Mucosa of rectum (tissue), 2 donors: ENCODE measurements around the gene EFNA5.

ENCODE experiments used
- H3K27ac ChIP-seq, 2 donors: one replicate each; pipeline ENCODE4 v1.7.0; 2013; ENCODE audit warnings: inconsistent platforms in 2 of 2, low read depth in 2 of 2, low read length in 2 of 2
- H3K27me3 ChIP-seq, 2 donors: one replicate each; pipeline ENCODE4 v1.7.0; 2013; ENCODE audit warnings: low read length in 2 of 2; ENCODE audit not compliant: control insufficient read depth in 2 of 2, insufficient read depth in 2 of 2
- H3K36me3 ChIP-seq, 2 donors: one replicate each; pipeline ENCODE4 v1.7.0; 2013; ENCODE audit warnings: low read length in 2 of 2; ENCODE audit not compliant: control insufficient read depth in 2 of 2, insufficient read depth in 2 of 2
- H3K4me1 ChIP-seq, 2 donors: one replicate each; pipeline ENCODE4 v1.7.0; 2013; ENCODE audit warnings: low read length in 2 of 2, mild to moderate bottlenecking in 1 of 2; ENCODE audit not compliant: control insufficient read depth in 2 of 2, insufficient read depth in 2 of 2
- H3K4me3 ChIP-seq, 2 donors: one replicate each; pipeline ENCODE4 v1.7.0; 2013; ENCODE audit warnings: low read length in 2 of 2
- H3K9ac ChIP-seq, 2 donors: one replicate each; pipeline ENCODE4 v1.7.0; 2013; ENCODE audit warnings: low read length in 2 of 2, low read depth in 1 of 2, mild to moderate bottlenecking in 1 of 2
- H3K9me3 ChIP-seq, 2 donors: one replicate each; pipeline ENCODE4 v1.7.0; 2013; ENCODE audit warnings: low read length in 2 of 2; ENCODE audit not compliant: control insufficient read depth in 2 of 2
- donor health status: healthy.
- donor health status: Normal muscosa, but diverticular disease.

EFNA5 gene

DNA sequence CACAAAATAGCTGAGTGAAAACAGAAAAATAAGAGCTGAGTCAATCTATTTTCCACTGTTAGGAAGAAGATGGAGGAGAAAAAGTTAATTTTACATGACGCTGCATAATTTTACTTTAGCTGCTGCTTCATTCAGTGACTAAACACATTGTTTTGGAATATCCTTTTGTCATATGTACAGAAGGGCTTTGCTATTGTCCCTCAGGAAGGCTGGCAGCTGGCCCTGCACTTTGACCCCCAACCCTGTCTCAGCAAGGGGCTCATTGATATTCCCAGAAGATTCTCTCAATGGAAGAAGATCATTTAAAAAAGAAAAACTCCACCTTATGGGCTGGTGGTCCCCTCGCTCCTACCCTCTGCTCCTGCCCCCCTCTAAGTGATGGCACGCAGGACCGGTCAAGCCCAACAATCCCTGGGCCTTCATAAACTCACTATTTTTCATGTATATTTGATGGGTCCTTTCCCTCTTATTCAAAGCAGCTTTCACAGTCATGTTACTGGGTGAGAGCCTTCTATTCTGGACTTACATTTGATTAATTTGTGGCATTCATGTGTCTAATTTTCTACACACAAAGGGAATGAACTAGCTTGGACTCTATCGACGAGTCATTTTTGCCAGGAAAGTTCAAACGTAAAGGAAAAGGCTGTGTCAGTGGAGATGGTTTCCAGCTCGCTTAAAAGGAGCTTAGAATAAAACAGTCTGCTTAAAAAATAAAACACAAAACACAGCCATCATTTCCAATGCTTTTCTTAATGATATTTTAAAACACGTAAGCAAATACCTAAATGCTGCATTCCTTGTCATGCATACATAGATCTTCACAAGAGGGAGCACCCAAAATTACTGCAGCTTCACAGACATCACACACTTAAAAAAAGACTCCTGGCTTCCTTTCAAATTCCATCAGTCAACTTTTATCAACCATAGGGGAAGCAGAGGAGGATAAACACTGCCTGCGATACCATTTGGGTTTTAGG, 104.7 kb downstream of the EFNA5 start:
- Histone ChIP-seq H3K4me3 (no peak overlapping the region), H3K9me3 (no peaks in the 10 kb centered on the region), H3K9ac (no peak overlapping the region), H3K4me1 (peaks cover 4 to 5% of the 10 kb centered on the region in 2 donors), H3K36me3 (no peaks in the 10 kb centered on the region), H3K27me3 (no peaks in the 10 kb centered on the region), H3K27ac (no peak overlapping the region)

- no peak overlapping the region for H3K27ac ChIP-seq
- no peak overlapping the region for H3K9ac ChIP-seq
- H3K27me3 ChIP-seq: no peaks in the 10 kb centered on the region
- H3K4me3 ChIP-seq: no peak overlapping the region
- H3K4me1 ChIP-seq: no peaks in the 10 kb centered on the region
- H3K9me3 ChIP-seq: no peaks in the 10 kb centered on the region
- no peaks in the 10 kb centered on the region for H3K36me3 ChIP-seq
Measured at GRCh38 chr5:107564931-107565372, 105.8 kb downstream of the EFNA5 start.

- no peaks in the 10 kb centered on the region for H3K4me1 ChIP-seq
- H3K9me3 ChIP-seq: no peaks in the 10 kb centered on the region
- H3K36me3 ChIP-seq: no peaks in the 10 kb centered on the region
- no peak overlapping the region for H3K9ac ChIP-seq
- no peak overlapping the region for H3K4me3 ChIP-seq
- H3K27me3 ChIP-seq: no peaks in the 10 kb centered on the region
- H3K27ac ChIP-seq: no peak overlapping the region
Measured at GRCh38 chr5:107563959-107564544, 106.7 kb downstream of the EFNA5 start.

- H3K9me3 ChIP-seq: no peaks in the 10 kb centered on the region
- H3K4me1 ChIP-seq: no peaks in the 10 kb centered on the region
- no peak overlapping the region for H3K27ac ChIP-seq
- H3K4me3 ChIP-seq: no peak overlapping the region
- H3K36me3 ChIP-seq: no peaks in the 10 kb centered on the region
- no peak overlapping the region for H3K9ac ChIP-seq
- no peaks in the 10 kb centered on the region for H3K27me3 ChIP-seq
Measured at GRCh38 chr5:107560377-107560776, 110.4 kb downstream of the EFNA5 start.

GRCh38 chr5:107558823-107559375, 111.8 kb downstream of the EFNA5 start:
- Histone ChIP-seq H3K36me3 (no peaks in the 10 kb centered on the region), H3K27me3 (no peaks in the 10 kb centered on the region), H3K4me3 (no peak overlapping the region), H3K4me1 (no peaks in the 10 kb centered on the region), H3K9me3 (no peaks in the 10 kb centered on the region), H3K9ac (no peak overlapping the region), H3K27ac (no peak overlapping the region)

DNA sequence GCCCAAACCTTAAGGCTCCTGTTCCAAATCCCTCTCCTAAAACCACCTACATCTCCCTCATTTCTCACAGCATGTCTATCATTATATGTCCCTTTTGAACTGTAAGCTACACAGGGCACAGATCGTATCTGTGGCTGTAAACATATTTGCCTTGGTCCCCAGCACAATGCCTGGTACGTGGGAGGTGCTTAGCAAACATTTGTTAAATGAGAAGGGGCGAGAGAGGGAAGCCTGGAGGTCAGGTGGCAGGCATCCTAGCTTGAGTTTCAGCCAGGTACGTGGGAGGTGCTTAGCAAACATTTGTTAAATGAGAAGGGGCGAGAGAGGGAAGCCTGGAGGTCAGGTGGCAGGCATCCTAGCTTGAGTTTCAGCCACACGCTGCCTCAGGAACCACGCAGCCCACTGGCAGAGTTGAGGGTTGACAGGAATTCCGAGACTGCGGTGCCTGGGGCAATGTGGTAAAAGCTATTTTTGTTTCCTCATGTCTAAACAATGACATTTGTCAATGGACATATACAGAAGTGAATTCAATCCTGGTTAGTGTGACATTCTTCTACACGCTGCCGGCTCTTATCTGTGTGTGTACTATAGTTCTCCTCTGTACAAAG, 113.6 kb downstream of the EFNA5 start:
- Histone ChIP-seq H3K4me1 (no peaks in the 10 kb centered on the region), H3K27ac (no peak overlapping the region), H3K27me3 (no peaks in the 10 kb centered on the region), H3K9ac (no peak overlapping the region), H3K4me3 (no peak overlapping the region), H3K9me3 (no peaks in the 10 kb centered on the region), H3K36me3 (no peaks in the 10 kb centered on the region)

- Histone ChIP-seq H3K4me1 (no peaks in the 10 kb centered on the region), H3K9me3 (no peaks in the 10 kb centered on the region), H3K27me3 (no peaks in the 10 kb centered on the region), H3K27ac (no peak overlapping the region), H3K36me3 (no peaks in the 10 kb centered on the region), H3K4me3 (no peak overlapping the region), H3K9ac (no peak overlapping the region)
Measured at GRCh38 chr5:107556575-107556974, 114.2 kb downstream of the EFNA5 start.

DNA sequence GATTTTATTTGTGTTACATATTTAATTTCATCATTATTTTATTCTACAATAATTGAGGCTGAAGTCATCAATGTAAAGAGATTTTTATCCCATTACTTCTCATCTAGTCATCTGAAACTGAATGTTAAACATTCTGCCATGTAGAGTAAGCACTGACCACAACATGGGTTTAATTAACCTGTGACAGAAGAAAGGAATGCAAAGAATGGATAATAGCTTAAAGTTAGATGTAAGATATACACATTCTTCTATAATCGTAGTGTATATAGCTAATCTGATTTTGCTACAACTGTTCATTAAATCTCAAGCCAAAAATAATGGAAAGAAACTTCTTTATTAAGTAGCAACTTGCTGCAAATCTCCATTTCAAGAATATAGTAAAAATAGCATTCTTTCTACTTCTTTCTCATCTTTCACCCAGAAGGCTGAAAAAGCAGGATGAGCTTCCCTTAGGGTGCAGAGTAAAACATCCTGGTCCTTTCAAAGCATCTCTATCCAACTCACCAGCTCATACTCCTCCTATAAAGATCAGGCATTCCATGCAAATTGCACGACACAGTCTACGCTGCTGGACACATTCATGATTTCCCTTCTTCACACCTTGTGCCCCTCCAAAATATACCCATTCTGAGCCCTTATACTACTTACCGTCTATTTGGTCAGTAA, 115.2 kb downstream of the EFNA5 start:
- Histone ChIP-seq H3K27me3 (no peaks in the 10 kb centered on the region), H3K27ac (no peak overlapping the region)

GRCh38 chr5:107554776-107555424, 115.8 kb downstream of the EFNA5 start:
- Histone ChIP-seq H3K9me3 (no peaks in the 10 kb centered on the region), H3K36me3 (no peaks in the 10 kb centered on the region), H3K4me1 (no peaks in the 10 kb centered on the region), H3K27ac (no peak overlapping the region), H3K4me3 (no peak overlapping the region), H3K9ac (no peak overlapping the region), H3K27me3 (no peaks in the 10 kb centered on the region)

More for the DNA sequence above, 115.2 kb downstream of the EFNA5 start:
- Histone ChIP-seq H3K4me3 (no peak overlapping the region), H3K9ac (no peak overlapping the region), H3K4me1 (no peaks in the 10 kb centered on the region), H3K36me3 (no peaks in the 10 kb centered on the region), H3K9me3 (no peaks in the 10 kb centered on the region)
